OCI-LY1 (cell line): ENCODE measurements around the gene DVL1.

Experiments used
- CTCF ChIP-seq: fragments of 200-600 bp; sonication (generic), shearing (Covaris generic); IDR thresholded peaks from 2 replicates; pipeline ENCODE4 v1.5.1; 2017; ENCODE audit warnings: mild to moderate bottlenecking, antibody characterized with exemption, low read length, moderate library complexity, mixed read lengths
- EZH2 ChIP-seq: fragments of 200-600 bp; sonication (generic), shearing (Covaris generic); IDR thresholded peaks from 2 replicates; pipeline ENCODE4 v1.8.0; 2017; ENCODE audit warnings: borderline replicate concordance, mixed run types, mild to moderate bottlenecking, antibody characterized with exemption, low read length, moderate library complexity, mixed read lengths

GRCh38 chr1:1298861-1299685, 50.1 kb downstream of the DVL1 start:
- TF ChIP-seq EZH2 (no peak), CTCF (no peak)
